ENCODE results near the gene IL4I1. TPM values are rescaled to one million over a fixed set of nuclear protein-coding genes. Genes with fewer than 3 reads are reported as not detected.

The IL4I1 gene
- total and polyA plus RNA-seq, 2 donors (not counting 1 experiment from before 2014, with no cell fraction given): 0.48 to 3.1 TPM

DNA sequence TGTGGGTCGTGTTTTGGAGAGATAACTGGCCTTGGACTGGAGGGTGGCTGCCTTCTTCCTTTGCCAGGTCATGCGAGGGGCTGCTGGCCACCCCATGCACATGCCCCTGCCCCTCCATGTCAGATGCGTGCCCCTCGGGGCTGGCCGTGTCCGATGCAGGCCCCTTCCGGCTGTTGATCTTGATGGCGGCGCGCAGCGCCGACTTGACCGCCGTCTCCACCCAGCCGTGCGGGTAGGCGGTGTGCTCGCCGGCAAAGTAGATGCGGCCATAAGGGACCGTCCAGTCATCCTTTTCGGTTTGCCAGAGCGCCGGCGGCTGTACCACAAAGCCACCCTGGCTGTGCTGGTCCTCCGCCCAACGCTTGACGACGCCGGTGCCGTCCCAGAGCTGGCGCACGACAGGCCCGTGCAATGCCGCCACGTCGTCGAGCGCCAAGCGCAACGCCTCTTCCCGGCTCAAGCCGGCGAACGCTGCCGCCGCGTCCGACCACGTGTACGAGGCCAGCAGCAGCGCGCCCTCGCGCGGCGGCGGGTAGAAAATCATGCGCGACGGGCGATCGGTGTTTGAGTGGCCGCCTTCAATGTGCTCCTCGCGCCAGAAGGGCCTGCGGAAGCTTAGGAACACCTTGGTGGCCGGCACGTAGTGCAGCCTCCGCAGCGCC lies 6.9 kb downstream of the IL4I1 start:
- Histone ChIP-seq H4K20me1 (ENCODE audit: control insufficient read depth, insufficient read depth, low read length, poor library complexity, severe bottlenecking) (peaks cover 15% of the 10 kb centered on the region), H3K36me3 (replicated peaks in 1 of 2; ENCODE audit: control extremely low read depth in 1 of 2, control insufficient read depth in 1 of 2, extremely low read depth in 1 of 2, insufficient read depth in 2 of 2, low read length in 1 of 2) (peaks cover 0 to 2% of the 10 kb centered on the region in 2 experiments), H3K27ac (ENCODE audit: low read length in 2 of 2) (no peak overlapping the region), H3K4me3 (ENCODE audit: control extremely low read depth in 1 of 5, extremely low read depth in 1 of 5, insufficient read depth in 1 of 5, low read depth in 2 of 5, low read length in 4 of 5) (peak overlapping the region in 4 of 5 experiments; percentile 41 to 62 (median 50)), H3K79me2 (ENCODE audit: control insufficient read depth, insufficient read depth, low read length) (no peaks in the 10 kb centered on the region), H3K4me2 (replicated peaks; ENCODE audit: low read depth, low read length, poor library complexity, severe bottlenecking) (peak overlapping the region; percentile 98), H3K27me3 (replicated peaks in 1 of 4; ENCODE audit: control extremely low read depth in 1 of 4, control insufficient read depth in 3 of 4, insufficient read depth in 4 of 4, low read length in 3 of 4) (no peaks in the 10 kb centered on the region), H2AFZ (ENCODE audit: insufficient read depth, low read depth, low read length, poor library complexity, severe bottlenecking) (peak overlapping the region; percentile 66), H3K9me3 (ENCODE audit: control extremely low read depth in 1 of 3, control insufficient read depth in 2 of 3, insufficient read depth in 1 of 3, low read length in 2 of 3) (peaks cover 0 to 7% (median 0%) of the 10 kb centered on the region in 3 donors), H3K4me1 (ENCODE audit: control insufficient read depth in 2 of 2, insufficient read depth in 2 of 2, low read length in 2 of 2) (peaks cover 3 to 17% of the 10 kb centered on the region in 2 donors), H3K9ac (ENCODE audit: low read length) (peak overlapping the region; percentile 65)
- H3K27ac Mint-ChIP-seq: peak overlapping the region; percentile 67
- no peaks in the 10 kb centered on the region for H3K9me3 Mint-ChIP-seq (ENCODE audit: insufficient read depth)
- ChIA-PET POLR2A (interaction anchor here (1.0 to 2.1 kb wide), 8 partner anchors 13 to 40 kb away, joined by 3 to 8 read pairs (median 3); partner anchors contain the start of genes ATF5 and NUP62), CTCF (interaction anchor here (0.8 to 1.6 kb wide), 5 partner anchors 9 to 96 kb away, joined by 3 to 12 read pairs (median 5); no protein-coding TSS in a partner anchor)
- ATAC-seq (ENCODE audit: low read depth) (peak; percentile 68), DNase-seq (peak; percentile 88)
- TF ChIP-seq, protein P1, sequence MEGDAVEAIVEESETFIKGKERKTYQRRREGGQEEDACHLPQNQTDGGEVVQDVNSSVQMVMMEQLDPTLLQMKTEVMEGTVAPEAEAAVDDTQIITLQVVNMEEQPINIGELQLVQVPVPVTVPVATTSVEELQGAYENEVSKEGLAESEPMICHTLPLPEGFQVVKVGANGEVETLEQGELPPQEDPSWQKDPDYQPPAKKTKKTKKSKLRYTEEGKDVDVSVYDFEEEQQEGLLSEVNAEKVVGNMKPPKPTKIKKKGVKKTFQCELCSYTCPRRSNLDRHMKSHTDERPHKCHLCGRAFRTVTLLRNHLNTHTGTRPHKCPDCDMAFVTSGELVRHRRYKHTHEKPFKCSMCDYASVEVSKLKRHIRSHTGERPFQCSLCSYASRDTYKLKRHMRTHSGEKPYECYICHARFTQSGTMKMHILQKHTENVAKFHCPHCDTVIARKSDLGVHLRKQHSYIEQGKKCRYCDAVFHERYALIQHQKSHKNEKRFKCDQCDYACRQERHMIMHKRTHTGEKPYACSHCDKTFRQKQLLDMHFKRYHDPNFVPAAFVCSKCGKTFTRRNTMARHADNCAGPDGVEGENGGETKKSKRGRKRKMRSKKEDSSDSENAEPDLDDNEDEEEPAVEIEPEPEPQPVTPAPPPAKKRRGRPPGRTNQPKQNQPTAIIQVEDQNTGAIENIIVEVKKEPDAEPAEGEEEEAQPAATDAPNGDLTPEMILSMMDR (IDR thresholded peaks at IDR 0.05): peak; percentile 89
- no peak for TF ChIP-seq EZH2 (IDR thresholded peaks at IDR 0.05; ENCODE audit: borderline replicate concordance, insufficient read depth, low read depth, low read length, poor library complexity, severe bottlenecking)
- no peaks in the 10 kb centered on the region for H3K27me3 Mint-ChIP-seq
- H3K4me3 Mint-ChIP-seq: peak overlapping the region; percentile 86
- WGBS (ENCODE audit: insufficient coverage): 30% methylated on average over 71 of the region's 71 CpGs
- peaks cover 27% of the 10 kb centered on the region for H3K4me1 Mint-ChIP-seq
- intact Hi-C loops (cut with micrococcal nuclease): loop anchor here (1.0 kb wide), 2 partner anchors 12 to 40 kb away; no protein-coding TSS in a partner anchor

Measured in B cell (primary cell).